ENCODE data around the gene TMEM69.
A peak's percentile ranks its signal among the peaks of the same experiment; 100 is the strongest.
"Not testable (repeated sequence)": the region's sequence is repeated elsewhere in the genome, so short reads cannot be mapped to it uniquely, and the experiment has no call there.

The TMEM69 gene

DNA sequence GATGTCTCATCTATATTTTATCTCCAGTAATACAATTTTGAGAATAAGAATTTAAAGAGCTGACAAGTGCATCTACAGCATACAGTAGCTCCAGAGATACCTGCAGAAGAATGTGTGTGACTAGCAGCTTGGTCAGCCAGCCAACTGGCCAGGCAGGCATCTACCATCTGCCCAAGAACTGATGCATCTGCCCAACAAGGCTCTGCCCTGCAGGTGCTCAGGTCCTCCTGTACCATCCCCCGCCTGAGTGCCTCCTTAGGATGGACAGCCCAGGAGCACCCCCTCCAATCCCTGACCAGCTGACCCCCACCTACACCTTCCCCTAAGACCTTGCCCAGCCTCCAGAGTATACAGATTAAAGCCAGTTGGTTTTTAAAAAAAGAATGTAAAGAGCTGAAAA, 30.3 kb downstream of the TMEM69 start:
- TF ChIP-seq POLR2AphosphoS5 (IDR thresholded peaks at IDR 0.05; ENCODE audit: low read depth) (no peak), GABPA (IDR thresholded peaks at IDR 0.05; ENCODE audit: low read depth) (no peak), SPI1 (IDR thresholded peaks at IDR 0.05; ENCODE audit: borderline replicate concordance, low read depth) (no peak)
- TF ChIP-seq, protein P1, sequence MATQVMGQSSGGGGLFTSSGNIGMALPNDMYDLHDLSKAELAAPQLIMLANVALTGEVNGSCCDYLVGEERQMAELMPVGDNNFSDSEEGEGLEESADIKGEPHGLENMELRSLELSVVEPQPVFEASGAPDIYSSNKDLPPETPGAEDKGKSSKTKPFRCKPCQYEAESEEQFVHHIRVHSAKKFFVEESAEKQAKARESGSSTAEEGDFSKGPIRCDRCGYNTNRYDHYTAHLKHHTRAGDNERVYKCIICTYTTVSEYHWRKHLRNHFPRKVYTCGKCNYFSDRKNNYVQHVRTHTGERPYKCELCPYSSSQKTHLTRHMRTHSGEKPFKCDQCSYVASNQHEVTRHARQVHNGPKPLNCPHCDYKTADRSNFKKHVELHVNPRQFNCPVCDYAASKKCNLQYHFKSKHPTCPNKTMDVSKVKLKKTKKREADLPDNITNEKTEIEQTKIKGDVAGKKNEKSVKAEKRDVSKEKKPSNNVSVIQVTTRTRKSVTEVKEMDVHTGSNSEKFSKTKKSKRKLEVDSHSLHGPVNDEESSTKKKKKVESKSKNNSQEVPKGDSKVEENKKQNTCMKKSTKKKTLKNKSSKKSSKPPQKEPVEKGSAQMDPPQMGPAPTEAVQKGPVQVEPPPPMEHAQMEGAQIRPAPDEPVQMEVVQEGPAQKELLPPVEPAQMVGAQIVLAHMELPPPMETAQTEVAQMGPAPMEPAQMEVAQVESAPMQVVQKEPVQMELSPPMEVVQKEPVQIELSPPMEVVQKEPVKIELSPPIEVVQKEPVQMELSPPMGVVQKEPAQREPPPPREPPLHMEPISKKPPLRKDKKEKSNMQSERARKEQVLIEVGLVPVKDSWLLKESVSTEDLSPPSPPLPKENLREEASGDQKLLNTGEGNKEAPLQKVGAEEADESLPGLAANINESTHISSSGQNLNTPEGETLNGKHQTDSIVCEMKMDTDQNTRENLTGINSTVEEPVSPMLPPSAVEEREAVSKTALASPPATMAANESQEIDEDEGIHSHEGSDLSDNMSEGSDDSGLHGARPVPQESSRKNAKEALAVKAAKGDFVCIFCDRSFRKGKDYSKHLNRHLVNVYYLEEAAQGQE (IDR thresholded peaks at IDR 0.05; ENCODE audit: insufficient replicate concordance, low read depth): no peak
- TF ChIP-seq, protein P2, sequence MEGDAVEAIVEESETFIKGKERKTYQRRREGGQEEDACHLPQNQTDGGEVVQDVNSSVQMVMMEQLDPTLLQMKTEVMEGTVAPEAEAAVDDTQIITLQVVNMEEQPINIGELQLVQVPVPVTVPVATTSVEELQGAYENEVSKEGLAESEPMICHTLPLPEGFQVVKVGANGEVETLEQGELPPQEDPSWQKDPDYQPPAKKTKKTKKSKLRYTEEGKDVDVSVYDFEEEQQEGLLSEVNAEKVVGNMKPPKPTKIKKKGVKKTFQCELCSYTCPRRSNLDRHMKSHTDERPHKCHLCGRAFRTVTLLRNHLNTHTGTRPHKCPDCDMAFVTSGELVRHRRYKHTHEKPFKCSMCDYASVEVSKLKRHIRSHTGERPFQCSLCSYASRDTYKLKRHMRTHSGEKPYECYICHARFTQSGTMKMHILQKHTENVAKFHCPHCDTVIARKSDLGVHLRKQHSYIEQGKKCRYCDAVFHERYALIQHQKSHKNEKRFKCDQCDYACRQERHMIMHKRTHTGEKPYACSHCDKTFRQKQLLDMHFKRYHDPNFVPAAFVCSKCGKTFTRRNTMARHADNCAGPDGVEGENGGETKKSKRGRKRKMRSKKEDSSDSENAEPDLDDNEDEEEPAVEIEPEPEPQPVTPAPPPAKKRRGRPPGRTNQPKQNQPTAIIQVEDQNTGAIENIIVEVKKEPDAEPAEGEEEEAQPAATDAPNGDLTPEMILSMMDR (IDR thresholded peaks at IDR 0.05; ENCODE audit: insufficient read depth, low read length): no peak
- H3K4me3 ChIP-seq (replicated peaks; ENCODE audit: insufficient read depth, low read length): no peak overlapping the region
- H3K27me3 ChIP-seq (ENCODE audit: insufficient read depth, poor library complexity, severe bottlenecking): no peaks in the 10 kb centered on the region
- H3K27ac ChIP-seq (replicated peaks): no peak overlapping the region
- no peak for DNase-seq (ENCODE audit: low read depth in 1 of 2, low spot score in 1 of 2)

DNA sequence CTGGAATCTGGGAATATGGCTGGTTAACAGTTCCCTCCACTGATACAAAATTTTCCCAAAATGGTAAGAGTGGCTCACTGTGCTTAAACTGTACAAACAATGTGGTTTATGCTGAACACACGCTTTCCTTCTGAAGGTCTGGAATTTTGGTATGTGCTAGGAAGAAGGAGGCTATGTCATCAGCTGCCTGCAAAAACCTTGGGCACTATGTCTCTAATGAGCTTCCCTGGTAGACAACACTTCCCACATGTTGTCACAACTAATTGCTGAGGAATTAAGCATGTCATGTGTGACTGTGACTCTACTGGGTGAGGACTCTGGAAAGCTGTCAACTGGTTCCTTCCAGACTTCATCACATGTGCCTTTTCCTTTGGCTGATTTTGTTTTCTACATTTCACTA, 33.2 kb downstream of the TMEM69 start:
- Histone ChIP-seq H3K27me3 (ENCODE audit: insufficient read depth, poor library complexity, severe bottlenecking) (no peaks in the 10 kb centered on the region), H3K4me3 (replicated peaks; ENCODE audit: insufficient read depth, low read length) (no peak overlapping the region), H3K27ac (replicated peaks) (no peak overlapping the region)
- no peak for DNase-seq (ENCODE audit: low read depth in 1 of 2, low spot score in 1 of 2)
- TF ChIP-seq POLR2AphosphoS5 (IDR thresholded peaks at IDR 0.05; ENCODE audit: low read depth) (no peak), SPI1 (IDR thresholded peaks at IDR 0.05; ENCODE audit: borderline replicate concordance, low read depth) (no peak), GABPA (IDR thresholded peaks at IDR 0.05; ENCODE audit: low read depth) (no peak)
- TF ChIP-seq, protein P1 (IDR thresholded peaks at IDR 0.05; ENCODE audit: insufficient replicate concordance, low read depth): no peak
- TF ChIP-seq, protein P2 (IDR thresholded peaks at IDR 0.05; ENCODE audit: insufficient read depth, low read length): no peak

DNA sequence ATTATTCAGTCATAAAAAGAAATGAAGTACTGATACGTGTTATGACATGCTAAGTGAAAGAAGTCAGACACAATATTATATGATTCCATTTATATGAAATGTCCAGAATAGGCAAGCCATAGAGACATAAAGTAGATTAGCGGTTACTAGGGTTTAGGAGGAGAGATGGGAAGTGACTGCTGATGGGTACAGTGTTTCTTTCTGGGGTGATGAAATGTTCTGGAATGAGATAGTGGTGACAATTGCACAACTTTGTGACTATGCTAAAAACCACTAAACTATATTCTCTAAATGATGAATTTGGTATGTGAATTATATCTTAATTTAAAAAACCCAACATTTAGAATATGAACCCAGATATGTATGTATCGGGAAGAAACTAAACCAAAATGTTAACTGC, 34.8 kb downstream of the TMEM69 start:
- TF ChIP-seq SPI1 (IDR thresholded peaks at IDR 0.05; ENCODE audit: borderline replicate concordance, low read depth) (peak; percentile 69; the same call in 1 of the 2 replicates), POLR2AphosphoS5 (IDR thresholded peaks at IDR 0.05; ENCODE audit: low read depth) (no peak)
- Histone ChIP-seq H3K27me3 (ENCODE audit: insufficient read depth, poor library complexity, severe bottlenecking) (no peaks in the 10 kb centered on the region), H3K4me3 (replicated peaks; ENCODE audit: insufficient read depth, low read length) (no peak overlapping the region), H3K27ac (replicated peaks) (no peak overlapping the region)
- DNase-seq (ENCODE audit: low read depth in 1 of 2, low spot score in 1 of 2): peak; percentile 50 to 57

DNA sequence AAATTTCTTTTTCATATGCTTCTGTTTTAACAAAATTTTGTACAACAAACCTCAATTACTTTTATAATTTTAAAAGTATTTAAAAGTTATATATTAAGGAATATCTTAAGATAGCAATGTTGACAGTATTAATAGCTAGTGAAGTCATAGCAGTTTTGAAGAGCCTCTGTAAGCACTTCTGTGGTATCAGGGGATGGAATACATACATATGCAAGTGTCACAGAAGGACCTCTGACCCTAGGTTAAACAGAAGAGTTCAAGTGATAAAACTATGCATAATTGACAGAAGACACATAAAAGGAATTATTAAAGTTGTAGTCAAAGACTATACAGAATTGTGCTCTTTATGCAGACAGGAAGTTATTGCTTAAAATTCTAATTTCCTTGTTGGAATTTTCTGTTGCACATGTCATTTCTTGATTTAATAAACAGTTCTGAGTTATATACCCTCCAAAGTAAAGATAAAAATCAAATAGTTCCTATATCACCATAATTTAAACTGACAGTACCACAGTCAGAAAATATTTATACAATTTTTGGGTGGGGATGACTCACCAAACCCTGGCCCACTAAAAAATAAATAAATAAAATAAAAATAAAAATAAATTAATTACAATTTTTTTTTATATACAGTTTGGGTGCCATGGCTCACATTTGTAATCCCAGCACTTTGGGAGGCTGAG, 35.4 kb downstream of the TMEM69 start:
- TF ChIP-seq, protein P1 (IDR thresholded peaks at IDR 0.05; ENCODE audit: insufficient replicate concordance, low read depth): no peak
- TF ChIP-seq GABPA (IDR thresholded peaks at IDR 0.05; ENCODE audit: low read depth) (no peak), SPI1 (IDR thresholded peaks at IDR 0.05; ENCODE audit: borderline replicate concordance, low read depth) (no peak), POLR2AphosphoS5 (IDR thresholded peaks at IDR 0.05; ENCODE audit: low read depth) (no peak)
- TF ChIP-seq, protein P2 (IDR thresholded peaks at IDR 0.05; ENCODE audit: insufficient read depth, low read length): no peak
- no peak overlapping the region for H3K4me3 ChIP-seq (replicated peaks; ENCODE audit: insufficient read depth, low read length)
- no peaks in the 10 kb centered on the region for H3K27me3 ChIP-seq (ENCODE audit: insufficient read depth, poor library complexity, severe bottlenecking)
- no peak overlapping the region for H3K27ac ChIP-seq (replicated peaks)
- no peak for DNase-seq (ENCODE audit: low read depth in 1 of 2, low spot score in 1 of 2)

DNA sequence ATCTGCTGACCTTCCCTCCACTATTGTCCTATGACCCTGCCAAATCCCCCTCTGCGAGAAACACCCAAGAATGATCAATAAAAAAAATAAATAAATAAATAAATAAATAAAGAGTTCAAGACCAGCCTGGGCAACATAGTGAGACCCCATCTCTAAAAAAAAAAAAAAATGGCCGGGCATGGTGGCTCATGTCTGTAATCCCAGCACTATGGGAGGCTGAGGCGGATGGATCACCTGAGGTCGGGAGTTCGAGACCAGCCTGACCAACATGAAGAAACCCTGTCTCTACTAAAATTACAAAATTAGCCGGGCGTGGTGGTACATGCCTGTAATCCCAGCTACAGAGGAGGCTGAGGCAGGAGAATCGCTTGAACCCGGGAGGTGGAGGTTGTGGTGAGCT, 38.0 kb downstream of the TMEM69 start:
- not testable (repeated sequence) for DNase-seq (ENCODE audit: low read depth in 1 of 2, low spot score in 1 of 2); H3K4me3 ChIP-seq (replicated peaks; ENCODE audit: insufficient read depth, low read length); H3K27ac ChIP-seq (replicated peaks); H3K27me3 ChIP-seq (ENCODE audit: insufficient read depth, poor library complexity, severe bottlenecking)
